ENCODE data around the gene NTNG1.

The NTNG1 gene

DNA sequence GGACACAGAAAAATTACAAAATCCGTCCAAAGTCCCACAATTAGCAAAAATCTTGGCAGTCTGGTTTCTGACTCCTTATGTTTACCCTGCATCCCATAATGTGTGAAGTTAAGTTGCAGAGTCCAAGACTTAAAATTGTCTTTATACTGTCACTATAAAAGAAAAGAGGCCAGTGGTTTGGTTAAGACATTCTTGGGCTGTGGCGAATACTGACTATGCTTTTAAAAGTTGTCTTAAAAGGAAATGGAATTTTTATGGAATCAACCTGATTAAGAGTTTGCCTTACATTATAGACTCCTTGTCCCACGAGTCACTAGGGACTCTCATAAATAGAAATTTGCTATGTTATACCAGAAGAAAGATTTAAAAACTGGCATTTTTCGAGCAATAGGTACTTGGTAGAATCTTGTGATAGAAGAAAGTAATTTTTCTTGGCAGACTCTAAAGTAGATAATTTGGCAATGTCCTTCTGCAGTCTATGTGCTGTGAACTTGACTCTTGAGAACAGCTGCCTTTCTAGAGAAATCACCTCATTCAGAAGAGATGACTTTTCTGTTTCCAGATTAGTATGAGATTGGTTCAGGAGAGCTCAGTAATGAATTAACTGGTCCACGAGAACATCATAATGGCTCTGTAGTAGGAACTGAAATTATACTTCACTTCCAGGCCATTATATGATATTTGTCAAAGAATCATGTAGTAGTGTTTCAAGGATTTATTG is 31.8 kb downstream of the NTNG1 start:
- TF ChIP-seq, protein P1, sequence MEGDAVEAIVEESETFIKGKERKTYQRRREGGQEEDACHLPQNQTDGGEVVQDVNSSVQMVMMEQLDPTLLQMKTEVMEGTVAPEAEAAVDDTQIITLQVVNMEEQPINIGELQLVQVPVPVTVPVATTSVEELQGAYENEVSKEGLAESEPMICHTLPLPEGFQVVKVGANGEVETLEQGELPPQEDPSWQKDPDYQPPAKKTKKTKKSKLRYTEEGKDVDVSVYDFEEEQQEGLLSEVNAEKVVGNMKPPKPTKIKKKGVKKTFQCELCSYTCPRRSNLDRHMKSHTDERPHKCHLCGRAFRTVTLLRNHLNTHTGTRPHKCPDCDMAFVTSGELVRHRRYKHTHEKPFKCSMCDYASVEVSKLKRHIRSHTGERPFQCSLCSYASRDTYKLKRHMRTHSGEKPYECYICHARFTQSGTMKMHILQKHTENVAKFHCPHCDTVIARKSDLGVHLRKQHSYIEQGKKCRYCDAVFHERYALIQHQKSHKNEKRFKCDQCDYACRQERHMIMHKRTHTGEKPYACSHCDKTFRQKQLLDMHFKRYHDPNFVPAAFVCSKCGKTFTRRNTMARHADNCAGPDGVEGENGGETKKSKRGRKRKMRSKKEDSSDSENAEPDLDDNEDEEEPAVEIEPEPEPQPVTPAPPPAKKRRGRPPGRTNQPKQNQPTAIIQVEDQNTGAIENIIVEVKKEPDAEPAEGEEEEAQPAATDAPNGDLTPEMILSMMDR (IDR thresholded peaks at IDR 0.05; ENCODE audit: low read depth, low read length, missing control alignments) = no peak
- no peak overlapping the region for H3K4me3 ChIP-seq (ENCODE audit: low read depth, low read length)
- no peak for DNase-seq (ENCODE audit: low read depth)

DNA sequence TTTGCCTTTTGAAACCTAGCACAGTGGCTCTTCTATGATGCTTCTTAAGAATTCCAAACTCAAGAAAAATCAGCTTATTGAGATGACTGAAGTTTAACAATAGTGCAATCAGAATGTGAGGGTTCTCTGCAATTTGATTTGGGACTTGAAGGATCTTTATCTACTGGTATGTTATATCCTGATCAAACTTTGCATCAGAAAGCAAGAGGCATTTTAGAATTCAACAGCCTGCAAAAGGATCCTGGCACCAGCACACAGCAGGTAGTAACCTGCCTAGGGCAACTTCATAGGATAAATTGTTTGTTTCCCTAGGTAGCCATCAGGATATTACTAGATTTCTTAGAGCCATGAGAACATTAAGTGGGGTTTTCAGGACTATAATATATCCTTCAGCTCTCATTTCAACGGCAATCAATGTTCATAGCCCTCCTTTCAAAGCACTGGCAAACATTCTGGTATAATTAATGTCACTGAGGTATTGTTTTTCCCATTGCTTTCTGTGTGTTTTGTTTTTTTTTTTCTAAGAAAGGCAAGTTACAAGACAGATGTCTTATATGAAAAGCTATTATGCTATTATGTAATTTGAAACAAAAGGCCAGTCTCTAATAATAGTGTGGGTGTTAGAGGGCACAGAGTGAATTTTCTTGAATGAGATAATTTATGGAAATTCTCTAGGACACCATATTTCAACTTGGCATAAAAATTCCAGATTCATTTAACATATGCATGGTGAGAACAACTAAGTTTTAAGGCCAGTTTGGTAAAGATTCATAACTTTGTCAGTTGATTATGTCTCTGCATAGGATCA is 34.5 kb downstream of the NTNG1 start:
- no peak for DNase-seq (ENCODE audit: low read depth)
- TF ChIP-seq, protein P1 (IDR thresholded peaks at IDR 0.05; ENCODE audit: low read depth, low read length, missing control alignments) = no peak
- no peak overlapping the region for H3K4me3 ChIP-seq (ENCODE audit: low read depth, low read length)

DNA sequence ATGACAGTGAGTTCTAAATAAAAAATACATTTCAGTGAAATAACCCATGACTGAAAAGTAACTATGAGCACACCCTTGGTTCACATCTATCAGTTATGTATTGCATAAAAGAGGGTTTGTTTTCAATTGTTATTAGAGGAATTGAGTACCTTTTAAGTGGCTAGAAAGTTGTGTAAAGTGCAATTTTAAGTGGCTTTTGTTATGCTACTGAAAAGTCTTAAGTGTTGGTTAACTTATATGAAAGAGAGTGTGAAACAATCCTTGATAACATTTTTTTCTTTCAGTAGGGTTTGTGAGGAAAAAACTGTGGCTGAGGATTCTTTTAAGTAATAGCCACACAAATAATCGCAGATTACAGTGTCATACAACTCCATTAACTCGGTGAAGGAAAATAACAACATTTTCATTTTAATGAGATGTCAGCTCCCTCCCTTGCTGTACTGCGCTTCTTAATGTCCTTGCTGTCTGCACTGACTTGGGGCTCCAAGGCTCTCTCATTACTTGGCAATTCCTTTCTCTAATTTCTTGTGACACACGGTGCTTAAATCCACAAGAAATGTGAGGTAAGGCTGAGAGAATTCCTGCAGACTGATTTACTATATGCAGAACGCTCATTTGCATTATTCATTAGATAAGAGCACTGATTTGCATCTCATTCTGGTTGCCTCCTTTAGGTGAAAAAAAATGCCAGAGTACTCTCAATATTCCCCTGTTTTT is 40.6 kb downstream of the NTNG1 start:
- H3K4me3 ChIP-seq (ENCODE audit: low read depth, low read length) = no peak overlapping the region
- no peak for DNase-seq (ENCODE audit: low read depth)
- TF ChIP-seq, protein P1 (IDR thresholded peaks at IDR 0.05; ENCODE audit: low read depth, low read length, missing control alignments) = no peak

DNA sequence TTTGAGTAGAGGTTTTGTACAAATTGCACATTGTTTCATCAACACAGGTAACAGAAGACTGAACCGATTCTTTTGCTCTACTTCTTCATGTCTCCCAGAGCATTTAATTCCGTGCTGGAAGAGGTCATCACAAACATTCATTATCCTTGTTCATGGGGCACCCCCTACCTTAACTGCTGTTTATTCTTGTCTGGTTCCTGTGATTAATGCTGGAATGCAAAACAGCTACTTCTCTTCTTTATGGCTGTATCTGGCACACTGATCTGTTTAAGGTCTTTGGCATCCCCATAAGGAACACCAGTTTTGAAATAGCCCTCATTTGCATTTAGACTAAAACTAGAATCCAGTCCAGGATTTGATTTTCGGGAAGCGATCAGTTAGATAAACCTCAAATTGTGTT is 42.2 kb downstream of the NTNG1 start:
- H3K4me3 ChIP-seq (ENCODE audit: low read depth, low read length) = no peak overlapping the region
- TF ChIP-seq, protein P1 (IDR thresholded peaks at IDR 0.05; ENCODE audit: low read depth, low read length, missing control alignments) = no peak
- DNase-seq (ENCODE audit: low read depth) = no peak

DNA sequence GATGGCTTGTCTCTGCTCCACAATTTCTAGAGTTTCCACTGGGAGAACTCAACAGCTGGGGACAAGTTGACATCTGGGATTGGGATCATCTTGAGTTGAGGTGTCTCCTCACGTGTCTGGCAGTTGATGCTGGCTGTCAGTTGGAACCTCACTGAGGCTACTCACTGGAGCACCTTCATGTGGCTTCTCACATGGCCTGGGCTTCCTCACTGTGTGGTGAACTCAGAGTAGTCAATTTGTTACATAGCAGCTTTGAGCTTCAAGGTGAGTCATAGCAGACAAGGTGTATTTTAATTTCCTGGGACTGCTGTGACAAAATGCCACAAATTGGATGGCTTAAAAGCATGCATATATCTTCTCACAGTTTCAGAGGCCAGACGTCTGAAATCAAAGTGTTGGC is 44.0 kb downstream of the NTNG1 start:
- TF ChIP-seq, protein P1 (IDR thresholded peaks at IDR 0.05; ENCODE audit: low read depth, low read length, missing control alignments) = no peak
- no peak for DNase-seq (ENCODE audit: low read depth)
- no peak overlapping the region for H3K4me3 ChIP-seq (ENCODE audit: low read depth, low read length)

DNA sequence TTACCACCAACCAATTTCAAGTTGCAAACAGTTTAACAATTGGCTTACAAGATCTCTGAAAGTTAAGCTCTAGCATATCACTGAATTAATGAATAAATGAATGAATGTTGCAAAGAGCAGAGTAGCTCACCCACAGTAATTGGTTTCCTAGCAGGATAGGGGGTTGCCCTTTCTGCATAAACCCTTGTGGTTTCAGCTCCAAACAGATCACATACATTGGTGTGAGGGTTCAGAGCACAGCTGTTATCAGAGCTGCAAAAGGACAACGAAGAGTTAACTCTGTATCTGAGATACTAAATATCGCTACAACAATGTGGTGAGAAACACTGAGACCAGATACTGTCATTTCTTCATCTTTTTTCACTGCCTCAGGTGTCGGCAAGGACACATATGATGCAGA is 46.6 kb downstream of the NTNG1 start:
- no peak for DNase-seq (ENCODE audit: low read depth)
- no peak overlapping the region for H3K4me3 ChIP-seq (ENCODE audit: low read depth, low read length)
- TF ChIP-seq, protein P1 (IDR thresholded peaks at IDR 0.05; ENCODE audit: low read depth, low read length, missing control alignments) = no peak

Data from GM12864 (cell line).